ENCODE data around the gene ANKS1A.
"Not testable (repeated sequence)": the region's sequence is repeated elsewhere in the genome, so short reads cannot be mapped to it uniquely, and the experiment has no call there.

Gene ANKS1A

GRCh38 chr6:34999962-35000361, 110.9 kb downstream of the ANKS1A start:
- not testable (repeated sequence) for DNase-seq

- not testable (repeated sequence) for DNase-seq
Observed at GRCh38 chr6:35001349-35001748, 112.3 kb downstream of the ANKS1A start.

GRCh38 chr6:35003886-35004530, 115.0 kb downstream of the ANKS1A start:
- not testable (repeated sequence) for DNase-seq

GRCh38 chr6:35007016-35007415, 118.0 kb downstream of the ANKS1A start:
- DNase-seq: no peak

GRCh38 chr6:35008858-35009257, 119.8 kb downstream of the ANKS1A start:
- DNase-seq: no peak

GRCh38 chr6:35011096-35012041, 122.3 kb downstream of the ANKS1A start:
- no peak for DNase-seq

GRCh38 chr6:35013701-35014100, 124.6 kb downstream of the ANKS1A start:
- no peak for DNase-seq

- DNase-seq: no peak
Observed at GRCh38 chr6:35014341-35014740, 125.3 kb downstream of the ANKS1A start.

GRCh38 chr6:35014786-35015185, 125.7 kb downstream of the ANKS1A start:
- DNase-seq: no peak

GRCh38 chr6:35015476-35015875, 126.4 kb downstream of the ANKS1A start:
- DNase-seq: no peak

- no peak for DNase-seq
Observed at GRCh38 chr6:35015996-35016395, 126.9 kb downstream of the ANKS1A start.

- DNase-seq: no peak
Observed at GRCh38 chr6:35016502-35017321, 127.7 kb downstream of the ANKS1A start.

- DNase-seq: no peak
Observed at GRCh38 chr6:35017411-35018181, 128.5 kb downstream of the ANKS1A start.

- no peak for DNase-seq
Observed at GRCh38 chr6:35018182-35018519, 129.1 kb downstream of the ANKS1A start.

GRCh38 chr6:35018746-35019145, 129.7 kb downstream of the ANKS1A start:
- DNase-seq: no peak

GRCh38 chr6:35019171-35019570, 130.1 kb downstream of the ANKS1A start:
- DNase-seq: no peak

- no peak for DNase-seq
Observed at GRCh38 chr6:35019831-35020230, 130.8 kb downstream of the ANKS1A start.

GRCh38 chr6:35021004-35021403, 131.9 kb downstream of the ANKS1A start:
- DNase-seq: no peak

- DNase-seq: no peak
Observed at GRCh38 chr6:35023091-35024000, 134.3 kb downstream of the ANKS1A start.

- DNase-seq: no peak
Observed at GRCh38 chr6:35024551-35025054, 135.5 kb downstream of the ANKS1A start.
